Astrocyte of the hippocampus (primary cell): ENCODE results near the gene CPE.

Source experiments
- DNase-seq: peaks from one replicate; pipeline ENCODE4 v3.0.0; 2011; ENCODE audit warnings: low read depth, low spot score

CPE gene

DNA sequence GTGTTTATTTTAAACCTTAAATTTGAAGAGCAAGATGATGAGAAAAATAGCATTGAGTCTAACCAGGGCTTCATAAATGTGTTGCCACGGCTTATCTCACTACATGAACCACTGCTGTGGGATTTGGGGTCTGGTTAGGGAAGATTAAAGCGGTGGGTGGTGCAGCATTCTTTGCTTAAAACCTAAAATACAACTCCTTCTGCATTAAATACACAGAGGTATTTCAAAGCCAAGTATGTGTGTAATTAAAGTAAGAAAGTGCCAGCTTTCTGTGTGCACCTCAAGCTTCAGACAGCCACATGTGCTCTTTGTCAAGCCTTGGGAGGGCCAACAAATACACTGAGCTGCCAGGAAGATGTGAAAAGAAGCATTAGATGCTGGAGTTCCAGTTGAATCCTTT is 128.0 kb downstream of the CPE start:
- DNase-seq, result peak; percentile 44

GRCh38 chr4:165507381-165507780 is 128.6 kb downstream of the CPE start:
- no peak for DNase-seq

DNA sequence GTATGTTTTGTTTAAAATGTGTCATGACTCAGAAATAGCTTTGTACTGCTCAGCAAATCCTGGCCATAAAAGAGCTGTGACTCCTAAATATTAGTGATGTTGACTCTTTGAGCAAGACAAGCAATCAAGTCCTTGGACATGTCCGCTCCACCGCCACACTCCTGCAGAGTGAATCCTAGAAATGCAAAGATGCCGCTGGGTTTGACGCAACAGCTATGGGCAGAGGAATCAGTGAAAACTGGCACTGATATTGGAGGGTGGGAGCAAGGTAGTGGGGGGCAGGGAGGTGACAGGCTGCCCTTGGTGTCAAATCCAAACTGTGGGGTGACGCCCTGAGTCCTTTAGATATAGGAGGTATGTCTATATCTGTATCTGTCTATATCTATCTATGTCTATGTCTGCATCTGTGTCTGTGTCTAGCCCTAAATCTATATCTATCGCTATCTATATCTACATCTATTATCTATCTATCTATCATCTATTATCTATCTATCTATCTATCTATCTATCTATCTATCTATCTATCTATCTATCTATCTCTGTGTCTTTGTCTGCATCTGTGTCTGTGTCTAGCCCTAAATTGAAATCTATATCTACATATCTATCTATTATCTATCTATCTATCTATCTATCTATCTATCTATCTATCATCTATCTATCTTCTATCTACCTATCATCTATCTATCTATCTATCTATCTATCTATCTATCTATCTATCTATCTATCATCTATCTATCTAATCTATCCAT is 129.7 kb downstream of the CPE start:
- no peak for DNase-seq

GRCh38 chr4:165512424-165512823 is 133.6 kb downstream of the CPE start:
- DNase-seq, result no peak

DNA sequence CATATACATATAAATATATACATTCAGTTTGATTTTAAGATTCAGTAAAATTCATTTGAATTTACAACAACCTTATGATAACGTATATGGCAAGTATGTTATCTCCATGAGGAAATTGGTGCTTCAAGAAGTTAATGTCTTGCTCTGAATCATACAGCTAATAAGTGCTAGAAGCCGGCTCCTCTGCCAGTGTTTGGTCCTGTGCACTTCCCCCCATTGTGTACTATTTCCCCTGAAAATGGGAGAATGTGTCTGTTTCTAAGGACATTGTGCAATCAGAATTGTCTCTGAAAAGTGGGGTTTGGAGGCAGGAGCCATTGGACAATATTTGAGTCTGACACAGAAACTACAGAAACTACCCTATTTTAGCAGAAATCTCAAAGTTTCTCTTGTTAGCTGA is 135.9 kb downstream of the CPE start:
- DNase-seq, result no peak

- DNase-seq, result no peak
Measured at GRCh38 chr4:165515201-165515600, 136.4 kb downstream of the CPE start.

- no peak for DNase-seq
Measured at GRCh38 chr4:165516281-165516833, 137.5 kb downstream of the CPE start.

DNA sequence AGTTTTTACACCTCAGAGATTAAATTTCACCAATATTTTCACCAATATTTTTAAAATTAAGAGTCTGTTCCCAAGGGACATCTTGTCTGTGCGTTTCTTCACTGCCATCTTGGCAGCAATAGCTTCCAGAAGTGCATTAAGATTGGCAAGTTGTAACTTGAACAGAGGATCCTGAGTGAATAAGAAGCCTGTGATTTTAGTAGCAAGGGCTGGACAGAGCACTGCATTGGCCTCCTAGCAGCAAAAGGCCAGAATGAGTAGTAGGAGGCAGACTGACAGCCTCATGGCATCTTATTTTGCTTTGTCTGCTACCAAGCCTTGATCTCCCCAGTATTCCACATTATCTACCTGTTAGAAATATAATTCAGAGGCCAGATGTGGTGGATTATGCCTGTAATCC is 138.4 kb downstream of the CPE start:
- DNase-seq, result no peak

GRCh38 chr4:165518024-165518616 is 139.3 kb downstream of the CPE start:
- DNase-seq, result no peak

- no peak for DNase-seq
Measured at GRCh38 chr4:165518686-165519085, 139.9 kb downstream of the CPE start.

- no peak for DNase-seq
Measured at GRCh38 chr4:165519591-165519990, 140.8 kb downstream of the CPE start.

GRCh38 chr4:165520086-165520485 is 141.3 kb downstream of the CPE start:
- DNase-seq, result no peak

GRCh38 chr4:165522050-165522449 is 143.2 kb downstream of the CPE start:
- no peak for DNase-seq

DNA sequence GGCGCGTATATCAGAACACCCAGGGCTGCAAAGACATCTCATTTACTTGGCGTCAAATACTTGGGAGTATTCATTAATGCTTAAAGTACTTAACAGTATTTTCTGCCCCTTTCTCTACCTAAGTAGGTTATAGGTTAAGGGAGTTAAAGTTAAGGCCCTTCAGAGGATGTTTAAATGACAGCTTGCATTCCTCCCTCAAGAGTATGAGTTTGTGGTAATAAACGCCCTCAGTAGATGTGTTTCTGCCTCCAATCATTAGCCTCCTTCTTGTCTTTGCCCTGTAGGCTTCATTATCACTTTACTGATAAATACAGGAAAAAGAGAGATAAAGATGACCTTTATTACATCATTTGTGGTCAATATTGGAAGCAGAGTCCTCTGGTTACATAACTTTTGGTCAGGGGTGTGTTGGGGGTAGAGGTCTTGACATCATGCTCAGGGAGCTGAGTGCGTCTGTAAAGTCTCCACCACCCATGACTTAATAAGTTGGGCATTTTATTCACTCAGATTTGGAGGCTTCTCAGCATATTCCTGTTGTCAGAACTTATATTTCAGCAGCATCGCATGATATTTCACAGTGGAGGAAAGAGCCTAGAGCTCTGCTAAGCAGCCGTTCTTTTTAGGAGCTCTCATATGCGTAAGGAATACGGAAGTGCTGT is 145.9 kb downstream of the CPE start:
- DNase-seq, result no peak

DNA sequence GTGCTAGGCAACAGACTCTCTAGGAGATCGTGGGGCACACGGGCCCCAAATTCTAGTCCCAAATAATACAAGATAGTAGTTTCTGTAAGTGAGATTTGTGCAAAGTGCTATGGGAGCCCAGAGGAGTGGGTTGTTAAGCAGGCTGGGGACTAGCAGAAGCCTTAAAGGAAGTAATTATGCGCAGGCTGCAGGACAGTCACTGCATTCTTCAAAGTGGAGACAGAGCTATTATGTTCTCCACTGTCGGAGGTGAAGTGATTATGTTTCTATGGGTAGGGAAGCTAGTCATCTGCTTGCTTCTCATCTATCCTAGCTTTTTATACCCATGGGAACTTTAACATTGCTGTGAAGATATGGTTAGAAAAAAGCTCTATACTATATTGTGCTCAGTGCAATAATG is 154.2 kb downstream of the CPE start:
- no peak for DNase-seq

GRCh38 chr4:165537028-165537648 is 158.3 kb downstream of the CPE start:
- peak; percentile 75 for DNase-seq

DNA sequence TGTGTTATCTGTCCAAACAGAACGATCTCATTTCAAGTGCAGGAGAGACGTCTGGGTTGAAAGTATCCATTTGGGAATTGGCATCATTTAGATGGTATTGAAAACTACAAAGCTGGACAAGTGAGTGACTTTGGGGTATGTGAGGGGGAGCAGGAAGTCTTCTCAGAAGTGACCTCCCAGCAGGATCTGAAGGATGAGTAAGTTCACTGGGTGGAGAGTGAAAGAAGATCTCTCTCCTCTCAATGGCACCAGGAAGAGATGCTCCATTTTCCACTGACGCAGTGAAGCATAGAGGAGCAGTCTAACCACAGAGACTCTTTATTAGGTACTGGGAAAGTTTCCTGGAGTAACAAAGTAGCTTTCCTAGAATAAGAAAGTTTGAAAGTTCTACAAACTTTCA is 161.0 kb downstream of the CPE start:
- DNase-seq, result no peak

DNA sequence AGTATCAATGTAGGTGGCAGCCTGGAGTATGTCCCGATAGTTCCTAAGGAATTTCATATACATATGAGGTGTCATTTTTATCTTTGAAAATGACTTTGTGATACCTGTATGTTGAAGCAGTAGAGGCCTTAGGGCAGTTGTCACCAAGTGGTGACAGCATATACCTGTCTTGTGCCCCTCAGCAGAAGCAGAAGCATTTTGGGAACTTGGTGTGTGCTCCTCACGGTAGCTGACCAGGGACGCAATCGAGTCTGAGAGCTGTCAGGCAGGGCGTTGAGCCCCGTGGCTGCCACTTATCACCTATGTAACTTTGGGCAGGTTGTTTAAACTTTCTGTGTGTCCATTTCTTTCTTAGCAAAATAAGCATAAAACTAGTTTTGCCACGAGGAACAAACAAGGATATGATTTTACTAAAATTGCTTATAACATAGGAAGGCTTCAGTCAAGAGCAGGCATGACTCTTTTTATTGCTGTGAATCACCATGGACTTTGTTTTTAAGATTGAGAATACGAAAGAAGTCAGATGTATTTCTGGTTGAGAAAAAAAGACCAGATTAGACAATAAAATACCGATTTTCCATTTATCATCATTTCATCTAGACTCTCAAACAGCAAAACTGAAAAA is 161.5 kb downstream of the CPE start:
- DNase-seq, result no peak

DNA sequence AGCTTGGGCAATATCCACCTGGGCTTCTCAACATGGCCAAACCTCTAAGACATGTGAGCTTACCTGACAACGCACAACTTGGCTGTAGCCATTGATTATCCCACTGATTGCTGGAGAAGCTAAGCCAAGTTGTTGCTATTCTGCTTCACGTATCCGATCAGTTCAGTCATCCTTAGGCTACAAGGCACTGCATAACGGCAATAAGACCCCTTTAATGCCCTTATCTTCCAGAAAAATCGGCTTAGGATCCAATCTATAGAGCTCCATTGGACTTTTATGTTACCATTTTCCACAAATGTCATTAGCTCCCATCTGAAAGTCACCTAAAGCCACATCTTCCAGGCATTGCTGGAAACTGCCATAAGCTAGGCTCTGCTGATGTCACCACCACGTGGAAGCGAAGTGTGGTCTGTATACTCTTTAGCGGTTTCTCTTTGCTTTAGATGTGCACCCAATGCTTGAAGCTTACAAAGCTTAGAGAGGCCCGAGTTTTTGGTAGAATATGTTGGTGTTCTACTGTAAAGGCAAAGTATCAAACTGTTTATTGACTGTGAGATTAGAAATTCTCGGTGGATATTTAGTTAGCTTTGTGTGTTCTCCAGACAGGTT is 163.1 kb downstream of the CPE start:
- no peak for DNase-seq

DNA sequence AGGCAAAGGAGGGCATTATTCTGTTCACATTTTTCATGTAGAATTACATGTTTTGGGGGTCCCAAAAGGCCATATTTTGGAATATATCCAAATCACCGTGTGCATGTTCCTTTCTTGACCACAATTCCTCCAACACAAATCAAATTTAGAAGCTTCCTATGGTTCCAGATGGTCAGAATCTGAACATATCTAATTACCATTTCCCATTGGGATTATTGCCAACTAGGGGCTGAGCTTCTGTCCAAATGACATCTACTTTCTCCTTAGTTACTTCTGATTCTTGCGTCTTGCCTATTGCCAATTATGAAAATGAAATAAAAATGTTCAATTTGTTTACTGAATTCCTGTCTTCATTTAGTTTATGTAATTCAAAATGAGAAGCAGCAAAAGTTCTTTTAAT is 163.7 kb downstream of the CPE start:
- DNase-seq, result no peak
